CD4-positive, alpha-beta T cell (primary cell): ENCODE data around the gene DUSP22. TPM values are rescaled to one million over a fixed set of nuclear protein-coding genes. Genes with fewer than 3 reads are reported as not detected.

ENCODE experiments used
- ATAC-seq: fragments of 200-7000 bp; cut with Tn5 transposase; one replicate; pipeline ENCODE4 v1.10.0; 2022; ENCODE audit warnings: mild to moderate bottlenecking; ENCODE audit not compliant: poor library complexity
- CTCF ChIA-PET: fragments of 350-600 bp; sonication (Branson Sonifier 250); formaldehyde crosslinking; loops from one replicate; lab custom pipeline; 2021; ENCODE audit warnings: antibody characterized with exemption, inconsistent platforms; lab: Charles Lee
- POLR2A ChIA-PET: fragments of 350-600 bp; sonication (Branson Sonifier 250); formaldehyde crosslinking; loops from one replicate; lab custom pipeline; 2021; ENCODE audit warnings: antibody characterized with exemption, inconsistent platforms; lab: Charles Lee
- DNase-seq, 14 experiments: peaks; one replicate each; pipeline ENCODE4 v3.0.0-alpha.2; 2013 to 2020; ENCODE audit warnings: mixed read lengths in 2 of 14
- H3K27ac ChIP-seq, 2 donors: one replicate each; pipeline versions ENCODE4 v1.5.1 to v1.7.0; 2013; ENCODE audit warnings: low read length in 2 of 2, low read depth in 1 of 2, mild to moderate bottlenecking in 1 of 2
- H3K27me3 ChIP-seq, 2 experiments: 1 replicate in 1 of 2; 2 replicates in 1 of 2; pipeline versions ENCODE4 v1.6.1 to v1.7.0; 2013; ENCODE audit warnings: low read length in 2 of 2, control low read depth in 1 of 2, mild to moderate bottlenecking in 1 of 2, moderate library complexity in 1 of 2; ENCODE audit not compliant: insufficient read depth in 2 of 2, control insufficient read depth in 1 of 2
- H3K36me3 ChIP-seq: one replicate; pipeline ENCODE4 v1.6.1; 2013; ENCODE audit warnings: low read length, control low read depth; ENCODE audit not compliant: insufficient read depth
- H3K4me1 ChIP-seq: one replicate; pipeline ENCODE4 v1.6.1; 2013; ENCODE audit warnings: low read length, control low read depth; ENCODE audit not compliant: insufficient read depth
- H3K4me3 ChIP-seq: one replicate; pipeline ENCODE4 v1.5.1; 2013; ENCODE audit warnings: mild to moderate bottlenecking, low read length, moderate library complexity
- H3K9me3 ChIP-seq, 2 experiments: 1 replicate in 1 of 2; 2 replicates in 1 of 2; pipeline versions ENCODE4 v1.6.1 to v1.7.0; 2013; ENCODE audit warnings: low read length in 2 of 2, mild to moderate bottlenecking in 2 of 2, control low read depth in 1 of 2, moderate library complexity in 1 of 2; ENCODE audit not compliant: control insufficient read depth in 1 of 2, insufficient read depth in 1 of 2
- H3K27ac Mint-ChIP-seq: one replicate; pipeline ENCODE4 v1.8.0; 2020; ENCODE audit warnings: mixed read lengths
- H3K27me3 Mint-ChIP-seq: one replicate; pipeline ENCODE4 v1.8.0; 2021; ENCODE audit warnings: mixed read lengths
- H3K36me3 Mint-ChIP-seq: one replicate; pipeline ENCODE4 v1.8.0; 2021; ENCODE audit warnings: low read depth, mixed read lengths
- H3K4me1 Mint-ChIP-seq: one replicate; pipeline ENCODE4 v1.8.0; 2021; ENCODE audit warnings: low read depth, mixed read lengths
- H3K4me3 Mint-ChIP-seq: one replicate; pipeline ENCODE4 v1.8.0; 2020; ENCODE audit warnings: mild to moderate bottlenecking, mixed read lengths
- H3K9me3 Mint-ChIP-seq: one replicate; pipeline ENCODE4 v1.8.0; 2020; ENCODE audit warnings: mixed read lengths
- CTCF ChIP-seq: fragments of 200-600 bp; IDR thresholded peaks from one replicate; pipeline ENCODE4 v1.8.0; 2022; ENCODE audit warnings: antibody characterized with exemption, mild to moderate bottlenecking
- intact Hi-C, 2 experiments: fragments of 100-400 bp; cut with DNase I in 1 of 2; cut with micrococcal nuclease in 1 of 2; formaldehyde crosslinking; loops; one replicate each; pipeline versions ENCODE4 v1.15.1 to v1.9.0; 2023 to 2025; cut with DNase I, micrococcal nuclease
- total RNA-seq, 174 experiments: library from RNA in 2 of 174; stranded (reverse) in 2 of 174; gene quantifications; one replicate each; pipeline ENCODE4 v1.2.3 and lab custom pipeline; 2021 to 2026

Gene DUSP22
- total RNA-seq, 2 experiments from 2014 or later: 25.4 to 26.3 TPM

GRCh38 chr6:300026-300425 is 7.7 kb downstream of the DUSP22 start:
- H3K4me1 Mint-ChIP-seq: peaks cover 4% of the 10 kb centered on the region
- H3K27me3 ChIP-seq: no peaks in the 10 kb centered on the region

GRCh38 chr6:300494-301198 is 8.4 kb downstream of the DUSP22 start:
- H3K27me3 Mint-ChIP-seq: no peaks in the 10 kb centered on the region

More at GRCh38 chr6:300026-300425, 7.7 kb downstream of the DUSP22 start:
- H3K9me3 Mint-ChIP-seq: no peaks in the 10 kb centered on the region
- no peak overlapping the region for H3K4me3 Mint-ChIP-seq
- no peaks in the 10 kb centered on the region for H3K36me3 Mint-ChIP-seq
- Histone ChIP-seq H3K36me3 (no peaks in the 10 kb centered on the region), H3K4me3 (no peak overlapping the region), H3K4me1 (peaks cover 10% of the 10 kb centered on the region), H3K27ac (no peak overlapping the region), H3K9me3 (peaks cover 0 to 35% of the 10 kb centered on the region in 2 experiments)
- no peaks in the 10 kb centered on the region for H3K27me3 Mint-ChIP-seq
- POLR2A ChIA-PET: no interaction called here
- no peak for TF ChIP-seq CTCF
- H3K27ac Mint-ChIP-seq: no peak overlapping the region
- CTCF ChIA-PET: no interaction called here
- no peak for DNase-seq
- intact Hi-C loops: loop anchor here in 1 of 2 experiments (1.0 kb wide), 1 partner anchor 25 kb away; no protein-coding TSS in a partner anchor
- no peak for ATAC-seq

GRCh38 chr6:301526-301925 is 9.2 kb downstream of the DUSP22 start:
- ATAC-seq (no peak), DNase-seq (no peak)
- H3K36me3 Mint-ChIP-seq: no peaks in the 10 kb centered on the region
- no peaks in the 10 kb centered on the region for H3K36me3 ChIP-seq
- peaks cover 0 to 32% of the 10 kb centered on the region in 2 experiments for H3K9me3 ChIP-seq
- no peaks in the 10 kb centered on the region for H3K27me3 ChIP-seq
- intact Hi-C loops: no loop called here
- no peak overlapping the region for H3K27ac ChIP-seq
- no peak overlapping the region for H3K27ac Mint-ChIP-seq
- ChIA-PET POLR2A (no interaction called here), CTCF (interaction anchor here (0.6 kb wide), 1 partner anchor 8 kb away, joined by 3 read pairs; no protein-coding TSS in a partner anchor)
- H3K4me3 Mint-ChIP-seq: no peak overlapping the region
- no peaks in the 10 kb centered on the region for H3K27me3 Mint-ChIP-seq
- no peak overlapping the region for H3K4me3 ChIP-seq
- no peaks in the 10 kb centered on the region for H3K9me3 Mint-ChIP-seq
- TF ChIP-seq CTCF: no peak
- H3K4me1 ChIP-seq: peaks cover 5% of the 10 kb centered on the region
- no peaks in the 10 kb centered on the region for H3K4me1 Mint-ChIP-seq

More at GRCh38 chr6:300494-301198, 8.4 kb downstream of the DUSP22 start:
- H3K4me1 Mint-ChIP-seq: no peaks in the 10 kb centered on the region
- H3K27ac ChIP-seq: no peak overlapping the region
- H3K4me3 ChIP-seq: no peak overlapping the region
- POLR2A ChIA-PET: no interaction called here
- H3K9me3 Mint-ChIP-seq: no peaks in the 10 kb centered on the region
- peaks cover 10% of the 10 kb centered on the region for H3K4me1 ChIP-seq
- no peaks in the 10 kb centered on the region for H3K27me3 ChIP-seq
- ATAC-seq: no peak
- intact Hi-C loops: loop anchor here in 1 of 2 experiments (1.0 kb wide), 1 partner anchor 25 kb away; no protein-coding TSS in a partner anchor
- H3K4me3 Mint-ChIP-seq: no peak overlapping the region
- CTCF ChIA-PET: no interaction called here
- H3K9me3 ChIP-seq: peaks cover 0 to 35% of the 10 kb centered on the region in 2 experiments
- H3K36me3 Mint-ChIP-seq: no peaks in the 10 kb centered on the region
- no peak for TF ChIP-seq CTCF
- H3K36me3 ChIP-seq: no peaks in the 10 kb centered on the region
- DNase-seq: no peak
- no peak overlapping the region for H3K27ac Mint-ChIP-seq
